ENCODE results near the gene TMEM267.

- TF ChIP-seq REST (IDR thresholded peaks at IDR 0.05; ENCODE audit: insufficient replicate concordance, low read depth) (no peak), POLR2AphosphoS5 (IDR thresholded peaks at IDR 0.05; ENCODE audit: low read depth) (no peak)
Measured at GRCh38 chr5:43520615-43521014, 37.0 kb upstream of the TMEM267 start.
